Stimulated activated CD8-positive, alpha-beta memory T cell treated with anti-CD3 and anti-CD28 coated beads, Interleukin-12 subunit alpha, Interleukin-12 subunit beta, amount 100 ng/mL, for 24 hours (primary cell): ENCODE data around the gene GRK1.

Experiments
- DNase-seq: peaks from one replicate; pipeline ENCODE4 v3.0.0-alpha.2; 2020; ENCODE audit errors: extremely low read depth

Gene GRK1

DNA sequence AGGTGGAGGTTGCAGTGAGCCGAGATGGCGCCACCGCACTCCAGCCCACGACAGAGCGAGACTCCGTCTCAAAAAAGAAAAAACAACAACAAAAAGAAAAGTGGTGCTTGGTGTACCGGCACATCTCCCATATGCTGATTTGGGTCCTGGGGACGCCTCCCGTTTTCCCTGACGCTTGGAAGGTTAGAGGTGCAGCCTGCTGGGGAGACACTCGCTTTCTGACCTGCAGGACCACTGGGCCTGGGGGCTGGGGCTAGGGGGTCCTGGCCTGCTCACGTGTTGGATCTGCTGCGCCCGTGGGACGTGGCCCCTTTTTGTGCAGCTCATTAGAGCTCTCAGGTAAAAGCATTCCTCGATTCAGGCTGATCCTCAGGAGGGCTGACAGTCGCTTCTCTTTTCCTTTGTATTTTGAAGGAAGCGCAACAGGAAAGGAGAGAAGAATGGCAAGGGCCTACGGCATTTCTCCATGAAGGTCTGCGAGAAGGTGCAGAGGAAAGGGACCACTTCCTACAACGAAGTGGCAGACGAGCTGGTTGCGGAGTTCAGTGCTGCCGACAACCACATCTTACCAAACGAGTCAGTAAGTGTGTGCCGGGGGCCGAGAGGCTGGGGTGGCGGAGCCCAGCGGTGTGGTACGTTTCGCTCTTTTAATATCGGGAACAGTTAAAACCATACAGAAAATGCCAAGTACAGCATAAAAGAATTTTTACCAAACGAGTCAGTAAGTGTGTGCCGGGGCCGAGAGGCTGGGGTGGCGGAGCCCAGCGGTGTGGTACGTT lies 34.1 kb upstream of the GRK1 start:
- no peak for DNase-seq

DNA sequence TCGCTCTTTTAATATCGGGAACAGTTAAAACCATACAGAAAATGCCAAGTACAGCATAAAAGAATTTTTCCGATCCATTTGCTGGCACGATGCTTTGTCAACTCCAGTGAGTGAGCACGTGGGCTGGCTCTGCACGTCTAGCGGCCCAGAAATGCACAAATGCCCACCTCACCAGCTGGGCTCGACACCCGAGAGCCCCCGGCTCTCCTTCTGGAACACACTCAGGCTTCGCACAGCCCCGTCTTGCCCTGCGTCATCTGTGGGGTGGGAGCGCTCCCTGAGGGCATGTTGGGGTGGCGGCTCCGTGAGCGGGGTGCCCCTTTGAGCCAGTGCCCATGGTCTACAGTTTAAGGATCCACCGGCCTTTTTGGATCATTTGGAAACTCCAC lies 33.5 kb upstream of the GRK1 start:
- no peak for DNase-seq

GRCh38 chr13:113634279-113635047 lies 32.6 kb upstream of the GRK1 start:
- no peak for DNase-seq

DNA sequence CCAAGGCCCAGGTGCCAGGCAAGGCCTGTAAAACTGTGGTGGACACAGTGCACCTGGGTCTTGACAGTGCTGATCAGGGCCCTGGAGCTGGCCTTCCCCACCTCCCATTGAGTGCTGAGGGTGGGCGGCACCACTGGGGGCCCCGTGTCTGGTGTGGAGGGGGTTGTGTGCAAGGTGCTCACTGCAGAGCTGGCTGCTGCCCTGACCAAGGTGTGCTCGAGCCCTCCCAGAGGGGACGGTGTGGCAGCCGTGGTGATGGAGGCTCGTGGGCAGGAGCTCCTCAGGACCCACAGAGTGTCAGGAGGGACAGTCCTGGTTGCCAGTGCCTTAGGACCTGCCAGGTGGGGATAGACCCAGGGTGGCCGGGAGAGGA lies 32.0 kb upstream of the GRK1 start:
- DNase-seq: no peak

GRCh38 chr13:113635709-113636108 lies 31.3 kb upstream of the GRK1 start:
- no peak for DNase-seq

DNA sequence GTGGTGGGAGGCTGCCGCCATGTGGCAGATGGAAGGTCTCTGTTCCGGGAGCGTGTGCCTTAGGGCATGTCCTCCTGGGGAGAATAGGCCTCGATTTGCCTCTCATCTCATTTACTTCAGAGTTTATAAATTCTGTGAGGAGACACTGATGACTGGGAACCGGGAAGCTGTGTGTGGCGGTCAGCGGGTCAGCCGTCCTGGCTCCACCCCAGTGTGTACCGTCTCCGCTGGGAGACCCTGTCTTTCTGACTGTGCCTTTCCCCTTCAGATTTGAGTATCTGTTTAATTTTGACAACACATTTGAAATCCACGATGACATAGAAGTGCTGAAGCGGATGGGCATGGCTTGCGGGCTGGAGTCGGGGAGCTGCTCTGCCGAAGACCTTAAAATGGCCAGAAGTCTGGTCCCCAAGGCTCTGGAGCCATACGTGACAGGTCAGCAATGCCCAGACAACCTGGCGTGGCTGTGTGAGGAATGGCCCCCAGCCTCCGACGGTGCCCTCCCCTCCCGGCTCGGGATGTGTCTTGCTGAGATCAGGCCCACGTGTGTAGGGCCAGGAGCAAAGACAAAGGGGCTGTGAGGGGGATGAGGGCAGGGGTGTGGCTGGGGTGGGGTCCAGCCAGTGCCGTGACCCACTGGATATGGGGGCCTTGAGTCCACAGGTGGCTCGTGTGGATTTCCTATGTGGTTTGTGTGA lies 30.6 kb upstream of the GRK1 start:
- DNase-seq: no peak

DNA sequence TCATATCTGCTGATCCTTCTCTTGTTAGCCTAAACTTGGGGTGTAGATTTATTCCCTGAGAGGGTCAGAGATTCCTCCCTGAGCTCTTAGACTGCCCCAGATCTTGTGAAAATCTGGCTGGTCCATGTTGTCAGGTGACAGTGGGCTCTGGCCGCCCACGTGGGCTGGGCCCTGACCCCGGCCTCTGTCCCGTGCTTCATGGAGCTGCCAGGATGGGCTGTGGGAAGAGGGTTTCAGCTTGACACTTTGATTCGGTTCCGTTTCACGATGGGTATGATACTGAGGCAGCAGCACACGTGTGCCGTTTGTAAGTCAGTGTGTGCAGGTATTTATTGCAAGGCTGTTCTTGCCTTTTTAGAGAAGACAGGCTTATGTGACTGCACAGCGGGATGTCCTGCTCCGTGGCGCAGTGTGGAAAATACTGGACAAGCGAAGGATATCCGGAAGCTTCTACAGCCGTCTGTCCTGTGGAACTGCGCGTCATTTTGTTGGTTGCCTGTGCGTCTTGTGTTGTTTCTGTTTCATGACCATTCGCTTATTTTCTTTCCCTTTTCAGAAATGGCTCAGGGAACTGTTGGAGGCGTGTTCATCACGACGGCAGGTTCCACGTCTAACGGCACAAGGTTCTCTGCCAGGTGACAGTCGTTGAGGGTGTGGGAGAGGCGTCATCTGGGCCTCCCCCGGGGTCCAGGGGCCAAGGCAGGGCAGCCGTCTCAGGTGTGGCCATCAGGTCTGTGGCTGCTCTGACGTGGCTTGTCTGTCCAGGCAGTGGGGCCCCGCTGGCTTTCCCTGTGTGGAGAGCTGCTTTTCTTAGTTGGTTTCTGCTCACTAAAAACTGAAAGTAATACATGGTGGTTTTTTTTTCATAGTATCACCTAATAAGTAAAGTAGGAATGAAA lies 29.5 kb upstream of the GRK1 start:
- DNase-seq: no peak

- no peak for DNase-seq
These were observed 28.8 kb upstream of the GRK1 start for GRCh38 chr13:113638173-113638746.

DNA sequence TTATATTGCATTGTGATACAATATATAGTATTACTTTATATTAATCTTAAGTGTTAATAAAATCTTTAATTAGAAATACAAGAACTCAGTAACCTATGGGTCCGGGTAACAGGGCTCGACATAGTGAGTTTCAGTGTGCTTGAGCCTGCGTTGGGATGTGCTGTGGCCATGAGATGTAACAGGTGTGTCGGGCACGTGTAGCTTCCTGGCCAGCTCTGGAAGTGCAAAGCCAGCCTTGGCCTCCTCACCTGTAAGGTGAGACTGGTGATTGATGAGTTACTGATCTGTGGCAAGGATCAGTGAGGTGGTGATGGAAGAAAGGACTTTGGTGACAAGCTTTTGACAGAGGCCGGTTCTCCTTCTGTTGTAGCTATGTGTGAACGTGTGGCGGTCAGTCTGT lies 28.2 kb upstream of the GRK1 start:
- no peak for DNase-seq

DNA sequence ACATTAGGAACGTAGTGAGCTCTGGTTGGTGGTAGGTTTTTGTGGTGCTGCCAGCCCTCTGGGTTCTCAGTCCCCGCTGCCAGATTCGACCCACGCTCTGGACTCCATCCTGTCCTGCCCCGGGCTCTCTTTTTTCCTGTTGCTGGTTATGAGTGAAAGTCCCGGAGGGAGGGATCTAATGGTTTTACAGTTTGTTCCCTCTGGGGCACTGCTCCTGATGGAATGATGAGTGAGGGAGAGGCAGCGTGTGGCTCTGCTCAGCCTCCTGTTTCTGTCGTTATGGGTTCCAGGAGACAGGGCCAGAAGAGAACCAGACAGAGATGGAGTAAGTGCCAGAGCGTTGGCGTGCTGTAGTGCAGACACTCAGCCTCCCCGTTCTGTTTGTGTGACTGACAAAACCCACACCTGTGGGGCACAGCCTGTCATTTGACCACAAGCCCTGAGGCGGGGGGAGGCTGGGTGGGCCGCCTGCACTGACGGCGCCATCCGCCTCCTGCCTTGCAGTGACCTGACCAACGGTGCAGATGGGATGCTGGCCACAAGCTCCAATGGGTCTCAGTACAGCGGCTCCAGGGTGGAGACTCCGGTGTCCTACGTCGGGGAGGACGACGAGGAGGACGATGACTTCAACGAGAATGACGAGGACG lies 27.3 kb upstream of the GRK1 start:
- no peak for DNase-seq

- no peak for DNase-seq
These were observed 25.6 kb upstream of the GRK1 start for GRCh38 chr13:113641426-113641825.

- no peak for DNase-seq
These were observed 24.5 kb upstream of the GRK1 start for GRCh38 chr13:113642563-113642962.

DNA sequence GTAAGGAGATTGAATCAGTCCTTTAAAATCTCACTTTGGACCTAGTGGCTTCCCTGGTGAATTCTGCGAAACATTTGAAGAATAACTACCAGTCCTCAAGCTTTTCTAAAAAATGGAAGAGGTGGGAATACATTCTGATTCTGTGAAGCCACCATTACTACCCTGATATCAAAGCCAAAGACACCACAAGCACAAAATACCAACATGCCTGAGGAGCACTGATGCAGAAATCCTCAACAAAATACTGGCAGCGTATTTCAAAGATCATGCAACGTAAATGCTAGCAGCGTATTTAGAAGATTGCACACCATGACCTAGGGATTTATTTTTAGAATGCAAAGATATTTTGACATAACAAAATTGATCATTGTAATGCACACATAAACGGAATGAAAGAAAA lies 23.4 kb upstream of the GRK1 start:
- no peak for DNase-seq

DNA sequence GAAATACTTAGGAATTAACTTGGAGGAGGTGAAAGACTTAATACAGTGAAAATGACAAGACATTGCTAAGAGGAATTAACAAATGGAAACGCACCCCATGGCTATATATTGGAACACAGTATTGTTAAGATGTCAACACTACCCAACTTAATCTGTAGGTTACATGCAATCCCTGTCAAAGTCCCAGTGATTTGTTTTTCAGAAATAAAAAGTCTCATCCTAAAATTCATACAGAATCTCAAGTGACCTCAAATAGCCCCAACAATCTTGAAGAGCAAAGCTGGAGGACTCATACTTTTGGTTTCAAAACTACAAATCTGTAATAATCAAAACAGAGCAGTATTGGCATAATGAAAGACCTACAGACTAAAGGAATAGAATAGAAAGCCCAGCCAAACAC lies 22.2 kb upstream of the GRK1 start:
- no peak for DNase-seq

- no peak for DNase-seq
These were observed 21.7 kb upstream of the GRK1 start for GRCh38 chr13:113645329-113645728.

- DNase-seq: no peak
These were observed 20.6 kb upstream of the GRK1 start for GRCh38 chr13:113646376-113646775.

GRCh38 chr13:113646921-113647340 lies 20.1 kb upstream of the GRK1 start:
- no peak for DNase-seq

- DNase-seq: no peak
These were observed 19.4 kb upstream of the GRK1 start for GRCh38 chr13:113647351-113648215.

GRCh38 chr13:113648216-113648610 lies 18.8 kb upstream of the GRK1 start:
- no peak for DNase-seq

DNA sequence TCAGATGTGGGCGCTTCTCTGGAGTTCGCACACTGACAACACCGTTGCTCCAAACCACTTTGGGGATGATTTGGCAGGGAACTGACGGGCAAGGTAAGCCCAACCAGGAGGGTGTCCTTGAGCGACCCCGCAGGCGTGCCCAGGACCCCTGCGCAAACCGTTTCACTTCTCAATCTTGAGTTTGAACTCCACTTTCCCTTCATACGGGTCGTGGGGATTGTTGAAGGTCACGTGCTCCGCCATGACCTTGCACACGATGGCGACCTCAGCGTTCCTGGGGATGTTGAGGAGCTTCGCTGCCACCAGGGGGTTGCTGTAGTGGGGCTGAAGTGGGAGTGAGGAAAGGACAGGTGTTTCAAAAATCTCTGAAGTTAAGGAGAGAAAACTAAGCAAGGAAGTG lies 17.8 kb upstream of the GRK1 start:
- DNase-seq: no peak
